ENCODE measurements around the gene ST6GALNAC2.

Gene ST6GALNAC2

GRCh38 chr17:76548378-76549214 lies 37.1 kb downstream of the ST6GALNAC2 start:
- DNase-seq (ENCODE audit: insufficient read length, low spot score), result no peak
- TF ChIP-seq POU2F2 (IDR thresholded peaks at IDR 0.05; ENCODE audit: low read depth, low read length) (no peak), PAX5 (IDR thresholded peaks at IDR 0.05; ENCODE audit: insufficient read depth, low read length, severe bottlenecking) (no peak)
- FAIRE-seq, result no peak

- peak; percentile 90 for FAIRE-seq
- TF ChIP-seq POLR2AphosphoS5 (IDR thresholded peaks at IDR 0.05; ENCODE audit: low read depth, low read length) (no peak), SPI1 (IDR thresholded peaks at IDR 0.05; ENCODE audit: low read depth, low read length) (no peak), POLR2A (IDR thresholded peaks at IDR 0.05; ENCODE audit: low read depth, low read length) (no peak), POU2F2 (IDR thresholded peaks at IDR 0.05; ENCODE audit: low read depth, low read length) (no peak), TAF1 (IDR thresholded peaks at IDR 0.05; ENCODE audit: low read depth, low read length) (no peak), PAX5 (IDR thresholded peaks at IDR 0.05; ENCODE audit: insufficient read depth, low read length, severe bottlenecking) (no peak)
- DNase-seq (ENCODE audit: insufficient read length, low spot score), result no peak
These were observed 37.9 kb downstream of the ST6GALNAC2 start for GRCh38 chr17:76547642-76548202.

- TF ChIP-seq PAX5 (IDR thresholded peaks at IDR 0.05; ENCODE audit: insufficient read depth, low read length, severe bottlenecking) (no peak), POU2F2 (IDR thresholded peaks at IDR 0.05; ENCODE audit: low read depth, low read length) (no peak), POLR2AphosphoS5 (IDR thresholded peaks at IDR 0.05; ENCODE audit: low read depth, low read length) (no peak), POLR2A (IDR thresholded peaks at IDR 0.05; ENCODE audit: low read depth, low read length) (no peak), TAF1 (IDR thresholded peaks at IDR 0.05; ENCODE audit: low read depth, low read length) (no peak), SPI1 (IDR thresholded peaks at IDR 0.05; ENCODE audit: low read depth, low read length) (no peak)
- FAIRE-seq (no peak), DNase-seq (ENCODE audit: insufficient read length, low spot score) (peak; percentile 67)
These were observed 38.4 kb downstream of the ST6GALNAC2 start for GRCh38 chr17:76547183-76547641.

- FAIRE-seq (no peak), DNase-seq (ENCODE audit: insufficient read length, low spot score) (no peak)
- TF ChIP-seq POU2F2 (IDR thresholded peaks at IDR 0.05; ENCODE audit: low read depth, low read length), result no peak
- TF ChIP-seq POLR2A (IDR thresholded peaks at IDR 0.05; ENCODE audit: low read depth, low read length), result no peak
- TF ChIP-seq SPI1 (IDR thresholded peaks at IDR 0.05; ENCODE audit: low read depth, low read length), result no peak
- TF ChIP-seq POLR2AphosphoS5 (IDR thresholded peaks at IDR 0.05; ENCODE audit: low read depth, low read length), result no peak
- no peak for TF ChIP-seq TAF1 (IDR thresholded peaks at IDR 0.05; ENCODE audit: low read depth, low read length)
These were observed 39.0 kb downstream of the ST6GALNAC2 start for GRCh38 chr17:76546556-76547182.

GRCh38 chr17:76545918-76546555 lies 39.6 kb downstream of the ST6GALNAC2 start:
- FAIRE-seq (no peak), DNase-seq (ENCODE audit: insufficient read length, low spot score) (no peak)
- TF ChIP-seq TAF1 (IDR thresholded peaks at IDR 0.05; ENCODE audit: low read depth, low read length) (no peak), PAX5 (IDR thresholded peaks at IDR 0.05; ENCODE audit: insufficient read depth, low read length, severe bottlenecking) (no peak), POLR2A (IDR thresholded peaks at IDR 0.05; ENCODE audit: low read depth, low read length) (no peak), SPI1 (IDR thresholded peaks at IDR 0.05; ENCODE audit: low read depth, low read length) (no peak), POLR2AphosphoS5 (IDR thresholded peaks at IDR 0.05; ENCODE audit: low read depth, low read length) (no peak), POU2F2 (IDR thresholded peaks at IDR 0.05; ENCODE audit: low read depth, low read length) (no peak)

GRCh38 chr17:76544546-76545365 lies 40.9 kb downstream of the ST6GALNAC2 start:
- FAIRE-seq (no peak), DNase-seq (ENCODE audit: insufficient read length, low spot score) (no peak)
- no peak for TF ChIP-seq POLR2A (IDR thresholded peaks at IDR 0.05; ENCODE audit: low read depth, low read length)
- TF ChIP-seq PAX5 (IDR thresholded peaks at IDR 0.05; ENCODE audit: insufficient read depth, low read length, severe bottlenecking), result no peak
- no peak for TF ChIP-seq SPI1 (IDR thresholded peaks at IDR 0.05; ENCODE audit: low read depth, low read length)
- TF ChIP-seq TAF1 (IDR thresholded peaks at IDR 0.05; ENCODE audit: low read depth, low read length), result no peak
- TF ChIP-seq POU2F2 (IDR thresholded peaks at IDR 0.05; ENCODE audit: low read depth, low read length), result no peak
- no peak for TF ChIP-seq POLR2AphosphoS5 (IDR thresholded peaks at IDR 0.05; ENCODE audit: low read depth, low read length)

GRCh38 chr17:76543826-76544545 lies 41.7 kb downstream of the ST6GALNAC2 start:
- FAIRE-seq (no peak), DNase-seq (ENCODE audit: insufficient read length, low spot score) (no peak)
- no peak for TF ChIP-seq PAX5 (IDR thresholded peaks at IDR 0.05; ENCODE audit: insufficient read depth, low read length, severe bottlenecking)
- TF ChIP-seq TAF1 (IDR thresholded peaks at IDR 0.05; ENCODE audit: low read depth, low read length), result no peak
- no peak for TF ChIP-seq POLR2A (IDR thresholded peaks at IDR 0.05; ENCODE audit: low read depth, low read length)
- TF ChIP-seq SPI1 (IDR thresholded peaks at IDR 0.05; ENCODE audit: low read depth, low read length), result no peak
- no peak for TF ChIP-seq POLR2AphosphoS5 (IDR thresholded peaks at IDR 0.05; ENCODE audit: low read depth, low read length)
- TF ChIP-seq POU2F2 (IDR thresholded peaks at IDR 0.05; ENCODE audit: low read depth, low read length), result no peak

- DNase-seq (ENCODE audit: insufficient read length, low spot score), result no peak
- no peak for TF ChIP-seq SPI1 (IDR thresholded peaks at IDR 0.05; ENCODE audit: low read depth, low read length)
- TF ChIP-seq POLR2AphosphoS5 (IDR thresholded peaks at IDR 0.05; ENCODE audit: low read depth, low read length), result no peak
- TF ChIP-seq POU2F2 (IDR thresholded peaks at IDR 0.05; ENCODE audit: low read depth, low read length), result no peak
- no peak for TF ChIP-seq TAF1 (IDR thresholded peaks at IDR 0.05; ENCODE audit: low read depth, low read length)
- TF ChIP-seq POLR2A (IDR thresholded peaks at IDR 0.05; ENCODE audit: low read depth, low read length), result no peak
- no peak for TF ChIP-seq PAX5 (IDR thresholded peaks at IDR 0.05; ENCODE audit: insufficient read depth, low read length, severe bottlenecking)
- no peak for FAIRE-seq
These were observed 42.2 kb downstream of the ST6GALNAC2 start for GRCh38 chr17:76543482-76543825.
